HG03135 (cell line): Measurements from ENCODE around the gene GPR68.
"Not testable (repeated sequence)": the region's sequence is repeated elsewhere in the genome, so short reads cannot be mapped to it uniquely, and the experiment has no call there.

Source experiments
- ATAC-seq: cut with Tn5 transposase; IDR thresholded peaks from one replicate; pipeline ENCODE4 v1.9.1; 2021; ENCODE audit warnings: mild to moderate bottlenecking, moderate library complexity; ENCODE audit not compliant: unreplicated experiment

The GPR68 gene

GRCh38 chr14:91200802-91201201 lies 43.7 kb downstream of the GPR68 start:
- ATAC-seq, result not testable (repeated sequence)

GRCh38 chr14:91197631-91198030 lies 46.9 kb downstream of the GPR68 start:
- ATAC-seq, result no peak

GRCh38 chr14:91195881-91196280 lies 48.6 kb downstream of the GPR68 start:
- ATAC-seq, result no peak

GRCh38 chr14:91193069-91193468 lies 51.4 kb downstream of the GPR68 start:
- no peak for ATAC-seq

GRCh38 chr14:91190853-91191252 lies 53.7 kb downstream of the GPR68 start:
- no peak for ATAC-seq

- ATAC-seq, result no peak
Measured at GRCh38 chr14:91187271-91187670, 57.2 kb downstream of the GPR68 start.

GRCh38 chr14:91186515-91187066 lies 57.9 kb downstream of the GPR68 start:
- ATAC-seq, result no peak

GRCh38 chr14:91185721-91186120 lies 58.8 kb downstream of the GPR68 start:
- ATAC-seq, result no peak

- no peak for ATAC-seq
Measured at GRCh38 chr14:91184559-91184958, 59.9 kb downstream of the GPR68 start.

GRCh38 chr14:91182753-91183152 lies 61.8 kb downstream of the GPR68 start:
- ATAC-seq, result not testable (repeated sequence)
